Common myeloid progenitor, CD34-positive (primary cell): ENCODE results near the gene ZNF511.
"Not testable (repeated sequence)": the region's sequence is repeated elsewhere in the genome, so short reads cannot be mapped to it uniquely, and the experiment has no call there.

Experiments used
- CTCF ChIA-PET: fragments of 350-600 bp; sonication (Branson Sonifier 250); formaldehyde crosslinking; loops from one replicate; lab custom pipeline; 2021; ENCODE audit warnings: antibody characterized with exemption; lab: Charles Lee
- POLR2A ChIA-PET: fragments of 350-600 bp; sonication (Branson Sonifier 250); formaldehyde crosslinking; loops from one replicate; lab custom pipeline; 2021; ENCODE audit warnings: antibody characterized with exemption; lab: Charles Lee
- DNase-seq, 3 donors: peaks; one replicate each; pipeline versions ENCODE4 v3.0.0 to v3.0.0-alpha.2; 2013
- H3K27ac ChIP-seq, 2 experiments: 1 replicate in 1 of 2; 2 replicates in 1 of 2; pipeline ENCODE4 v1.7.0; 2013; ENCODE audit warnings: inconsistent platforms in 2 of 2, low read length in 2 of 2, mild to moderate bottlenecking in 2 of 2, low read depth in 1 of 2, moderate library complexity in 1 of 2; ENCODE audit not compliant: severe bottlenecking in 2 of 2, insufficient read depth in 1 of 2, poor library complexity in 1 of 2
- H3K27me3 ChIP-seq, 5 experiments: replicated peaks in 2 of 5; 1 replicate in 3 of 5; 2 replicates in 2 of 5; pipeline versions ENCODE4 v1.6.1 to v1.7.0; 2013; ENCODE audit warnings: low read length in 4 of 5, mild to moderate bottlenecking in 2 of 5, moderate library complexity in 2 of 5, inconsistent platforms in 1 of 5; ENCODE audit not compliant: insufficient read depth in 5 of 5, control insufficient read depth in 4 of 5
- H3K36me3 ChIP-seq, 4 experiments: 1 replicate in 2 of 4; 2 replicates in 2 of 4; pipeline versions ENCODE4 v1.6.1 to v1.7.0; 2013; ENCODE audit warnings: low read length in 3 of 4, control low read depth in 1 of 4, mild to moderate bottlenecking in 1 of 4; ENCODE audit not compliant: control insufficient read depth in 4 of 4, insufficient read depth in 4 of 4
- H3K4me1 ChIP-seq, 4 experiments: 1 replicate in 3 of 4; 2 replicates in 1 of 4; pipeline versions ENCODE4 v1.6.1 to v1.7.1; 2013; ENCODE audit warnings: low read length in 3 of 4, mild to moderate bottlenecking in 3 of 4, control low read depth in 1 of 4, inconsistent platforms in 1 of 4, moderate library complexity in 1 of 4; ENCODE audit not compliant: control insufficient read depth in 4 of 4, insufficient read depth in 4 of 4; ENCODE audit errors: control extremely low read depth in 1 of 4
- H3K4me3 ChIP-seq, 7 experiments: 1 replicate in 4 of 7; 2 replicates in 3 of 7; pipeline versions ENCODE4 v1.5.1 to v1.7.0; 2013; ENCODE audit warnings: mild to moderate bottlenecking in 7 of 7, low read length in 6 of 7, moderate library complexity in 6 of 7, inconsistent platforms in 2 of 7, low read depth in 2 of 7, control low read depth in 1 of 7; ENCODE audit not compliant: insufficient read depth in 4 of 7, control insufficient read depth in 1 of 7; ENCODE audit errors: extremely low read depth in 1 of 7
- H3K9me3 ChIP-seq, 5 experiments: 1 replicate in 4 of 5; 2 replicates in 1 of 5; pipeline versions ENCODE4 v1.6.1 to v1.7.1; 2013; ENCODE audit warnings: low read length in 4 of 5, mild to moderate bottlenecking in 2 of 5, inconsistent platforms in 1 of 5, low read depth in 1 of 5, moderate library complexity in 1 of 5; ENCODE audit not compliant: control insufficient read depth in 4 of 5, insufficient read depth in 2 of 5; ENCODE audit errors: control extremely low read depth in 1 of 5
- WGBS: methylation state at CpG from one replicate; pipeline ENCODE4 v1.1.5; 2013; ENCODE audit not compliant: insufficient coverage; 5-methylcytosine and 5-hydroxymethylcytosine counted together

The ZNF511 gene

DNA sequence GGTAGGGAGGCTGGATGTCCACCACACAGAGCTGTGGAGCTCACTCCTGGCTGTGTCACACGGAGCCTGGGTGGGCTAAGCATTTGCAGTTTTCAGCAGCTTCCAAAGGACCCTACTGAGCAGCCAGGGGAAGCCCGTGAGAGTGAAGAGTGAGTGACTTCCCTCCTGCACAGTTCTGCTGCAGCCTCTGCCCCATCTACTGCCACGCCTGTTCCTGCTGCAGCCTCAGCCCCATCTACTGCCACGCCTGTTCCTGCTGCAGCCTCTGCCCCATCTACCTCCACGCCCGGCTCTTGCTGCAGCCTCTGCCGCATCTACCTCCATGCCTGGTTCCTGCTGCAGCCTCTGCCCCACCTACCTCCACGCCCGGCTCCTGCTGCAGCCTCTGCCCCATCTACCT, 44.3 kb upstream of the ZNF511 start:
- no peak for DNase-seq
- H3K9me3 ChIP-seq = no peaks in the 10 kb centered on the region
- WGBS = 76% methylated on average over 8 of the region's 9 CpGs
- ChIA-PET POLR2A (interaction anchor here (7.6 kb wide), 1 partner anchor 10 kb away, joined by 63 read pairs; the partner anchor contains the start of gene ADAM8), CTCF (interaction anchor here (1.0 to 1.7 kb wide), 4 partner anchors 10 to 24 kb away, joined by 3 to 9 read pairs (median 5); no protein-coding TSS in a partner anchor)
- no peak overlapping the region for H3K27ac ChIP-seq
- no peak overlapping the region for H3K4me3 ChIP-seq
- no peaks in the 10 kb centered on the region for H3K27me3 ChIP-seq
- peaks cover 3 to 37% (median 35%) of the 10 kb centered on the region in 4 experiments for H3K4me1 ChIP-seq
- H3K36me3 ChIP-seq = peaks cover 0 to 54% (median 18%) of the 10 kb centered on the region in 4 experiments

DNA sequence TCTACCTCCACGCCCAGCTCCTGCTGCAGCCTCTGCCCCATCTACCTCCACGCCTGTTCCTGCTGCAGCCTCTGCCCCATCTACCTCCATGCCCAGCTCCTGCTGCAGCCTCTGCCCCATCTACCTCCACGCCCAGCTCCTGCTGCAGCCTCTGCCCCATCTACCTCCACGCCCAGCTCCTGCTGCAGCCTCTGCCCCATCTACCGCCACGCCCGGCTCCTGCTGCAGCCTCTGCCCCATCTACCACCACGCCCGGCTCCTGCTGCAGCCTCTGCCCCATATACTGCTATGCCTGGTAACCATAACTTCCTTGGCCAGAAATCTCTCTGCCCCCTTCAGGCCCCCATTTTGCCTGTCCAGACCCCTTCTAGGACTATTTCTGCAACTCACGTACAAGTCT, 43.7 kb upstream of the ZNF511 start:
- WGBS = 84% methylated on average over 7 of the region's 10 CpGs
- ChIA-PET CTCF (interaction anchor here (1.7 to 2.2 kb wide), 2 partner anchors 10 to 13 kb away, joined by 7 to 13 read pairs; partner anchors contain the start of gene ADAM8), POLR2A (interaction anchor here (7.6 kb wide), 1 partner anchor 9 kb away, joined by 63 read pairs; the partner anchor contains the start of gene ADAM8)
- H3K4me3 ChIP-seq, H3K27me3 ChIP-seq, H3K27ac ChIP-seq, H3K9me3 ChIP-seq, DNase-seq: not testable (repeated sequence)
- Histone ChIP-seq H3K4me1 (peaks cover 3 to 31% (median 29%) of the 10 kb centered on the region in 4 experiments), H3K36me3 (peaks cover 0 to 60% (median 23%) of the 10 kb centered on the region in 4 experiments)

DNA sequence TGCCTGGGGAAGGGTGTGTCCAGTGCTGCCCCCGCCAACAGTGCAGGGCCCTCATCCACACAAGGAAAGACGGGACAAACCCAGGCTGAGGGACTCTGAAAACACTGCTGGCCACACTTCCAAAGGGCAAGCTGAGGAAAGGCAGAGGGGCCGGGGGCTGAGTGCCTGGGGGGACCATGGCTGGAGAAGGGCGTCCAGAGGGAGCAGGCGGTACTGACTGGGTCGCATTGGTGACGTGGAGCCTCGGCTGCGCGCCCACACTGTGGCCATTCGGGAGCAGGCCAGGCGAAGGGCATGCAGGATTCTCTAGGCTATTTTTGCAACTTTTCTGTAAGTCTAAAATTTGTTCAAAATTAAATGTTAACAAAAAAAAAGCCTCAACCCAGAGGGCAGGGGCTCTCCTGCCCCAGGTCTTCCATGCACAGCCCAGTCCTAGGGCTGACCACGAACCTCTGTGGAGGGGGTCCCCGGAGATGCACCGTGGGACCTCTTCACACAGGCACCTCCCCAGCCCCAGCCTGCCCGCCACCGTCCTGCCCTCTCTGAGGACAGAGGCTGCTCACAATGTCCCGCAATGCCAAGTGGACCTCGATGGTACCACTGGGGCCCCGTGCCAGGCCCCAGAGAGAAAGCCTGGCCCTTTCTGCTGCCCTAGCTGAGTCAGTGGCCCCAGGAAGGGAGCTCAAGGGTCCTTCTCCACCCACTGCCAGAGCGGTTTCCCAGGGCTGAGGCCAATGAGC, 42.5 kb upstream of the ZNF511 start:
- Histone ChIP-seq H3K36me3 (peaks cover 0 to 72% (median 33%) of the 10 kb centered on the region in 4 experiments), H3K4me3 (no peak overlapping the region), H3K9me3 (no peaks in the 10 kb centered on the region), H3K27me3 (no peaks in the 10 kb centered on the region), H3K4me1 (peaks cover 3 to 20% (median 17%) of the 10 kb centered on the region in 4 experiments), H3K27ac (no peak overlapping the region)
- WGBS = 96% methylated on average over 18 of the region's 21 CpGs
- DNase-seq = no peak
- ChIA-PET POLR2A (interaction anchor here (0.5 to 7.6 kb wide), 4 partner anchors 8 to 74 kb away, joined by 3 to 63 read pairs (median 6); partner anchors contain the start of gene ADAM8), CTCF (interaction anchor here (0.7 to 2.2 kb wide), 3 partner anchors 9 to 37 kb away, joined by 3 to 13 read pairs (median 3); partner anchors contain the start of gene ADAM8)

DNA sequence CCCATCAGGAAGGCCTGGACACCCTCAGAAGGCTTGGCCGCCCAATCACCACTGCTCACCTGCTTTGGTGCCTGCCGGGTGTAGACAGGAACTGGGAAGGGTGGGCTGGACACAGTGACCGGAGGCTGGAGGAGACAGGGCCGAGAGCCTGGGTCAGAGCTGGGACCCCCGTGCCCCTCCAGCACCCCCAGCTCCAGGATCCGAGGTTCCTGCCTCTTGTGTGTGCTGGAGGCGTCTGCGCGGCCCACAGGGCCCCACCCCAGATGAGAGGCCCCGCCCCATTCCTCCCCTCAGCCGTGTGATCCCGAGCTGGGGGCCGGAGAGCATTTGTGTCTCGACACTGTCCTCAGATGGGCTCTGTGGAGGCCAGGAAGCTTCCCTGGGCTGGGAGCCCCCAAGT, 41.4 kb upstream of the ZNF511 start:
- ChIA-PET CTCF (interaction anchor here (0.8 to 1.3 kb wide), 4 partner anchors 8 to 36 kb away, joined by 3 to 5 read pairs (median 4); no protein-coding TSS in a partner anchor), POLR2A (interaction anchor here (3.0 to 7.6 kb wide), 2 partner anchors 7 to 11 kb away, joined by 9 to 63 read pairs; partner anchors contain the start of gene ADAM8)
- H3K9me3 ChIP-seq = no peaks in the 10 kb centered on the region
- 98% methylated on average over 13 of the region's 14 CpGs for WGBS
- no peak overlapping the region for H3K4me3 ChIP-seq
- peaks cover 0 to 82% (median 37%) of the 10 kb centered on the region in 4 experiments for H3K36me3 ChIP-seq
- no peak for DNase-seq
- no peaks in the 10 kb centered on the region for H3K27me3 ChIP-seq
- peaks cover 1 to 12% (median 10%) of the 10 kb centered on the region in 4 experiments for H3K4me1 ChIP-seq
- H3K27ac ChIP-seq = no peak overlapping the region

DNA sequence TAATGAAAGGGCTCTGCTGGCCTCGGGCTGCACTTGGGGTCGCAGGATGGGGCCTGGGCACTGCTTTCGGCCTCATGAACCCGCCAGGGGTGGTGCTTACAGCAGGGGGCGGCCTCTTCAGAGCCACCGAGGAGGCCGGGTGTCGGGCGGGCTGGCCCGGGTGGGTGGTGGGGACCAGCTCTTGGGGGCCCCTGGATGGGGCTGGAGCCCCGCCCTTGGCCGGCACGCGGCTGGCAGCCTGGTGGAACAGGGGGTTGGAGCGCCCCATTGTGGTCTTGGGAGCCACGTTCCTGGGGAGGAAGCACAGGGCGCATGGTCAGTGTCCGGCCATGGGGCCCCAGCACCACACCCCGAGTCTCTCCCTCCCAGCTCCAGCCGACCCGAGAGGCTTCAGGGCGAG, 40.9 kb upstream of the ZNF511 start:
- ChIA-PET CTCF (interaction anchor here (0.7 to 1.3 kb wide), 4 partner anchors 9 to 746 kb away, joined by 3 to 5 read pairs (median 4); no protein-coding TSS in a partner anchor), POLR2A (interaction anchor here (3.0 to 7.6 kb wide), 2 partner anchors 6 to 10 kb away, joined by 9 to 63 read pairs; partner anchors contain the start of gene ADAM8)
- DNase-seq = no peak
- no peak overlapping the region for H3K4me3 ChIP-seq
- H3K27me3 ChIP-seq = no peaks in the 10 kb centered on the region
- peaks cover 0 to 7% (median 5%) of the 10 kb centered on the region in 4 experiments for H3K4me1 ChIP-seq
- no peaks in the 10 kb centered on the region for H3K9me3 ChIP-seq
- peaks cover 0 to 82% (median 37%) of the 10 kb centered on the region in 4 experiments for H3K36me3 ChIP-seq
- no peak overlapping the region for H3K27ac ChIP-seq
- 97% methylated on average over 20 of the region's 22 CpGs for WGBS

DNA sequence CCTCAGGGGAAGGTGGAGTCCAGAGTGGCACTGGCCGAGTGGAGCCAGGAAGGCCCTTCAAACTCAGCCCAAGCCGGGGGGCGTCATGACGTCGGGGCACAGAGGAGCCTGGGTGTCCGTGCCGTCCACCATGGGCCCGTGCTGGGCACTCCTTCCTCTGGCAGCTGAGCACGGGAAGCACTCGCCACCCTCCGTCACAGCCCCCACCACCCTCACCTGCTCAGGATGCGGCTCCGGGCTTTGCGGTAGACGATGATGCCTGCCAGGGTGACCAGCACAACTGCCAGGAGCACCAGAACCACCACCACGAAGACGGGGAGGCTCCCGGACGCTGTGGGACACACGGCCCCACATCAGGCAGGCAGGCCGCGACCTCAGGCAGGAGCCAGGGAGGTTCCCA, 40.2 kb upstream of the ZNF511 start:
- peaks cover 0 to 5% (median 1%) of the 10 kb centered on the region in 4 experiments for H3K4me1 ChIP-seq
- H3K4me3 ChIP-seq = no peak overlapping the region
- no peak overlapping the region for H3K27ac ChIP-seq
- H3K27me3 ChIP-seq = no peaks in the 10 kb centered on the region
- H3K36me3 ChIP-seq = peaks cover 0 to 82% (median 37%) of the 10 kb centered on the region in 4 experiments
- no peaks in the 10 kb centered on the region for H3K9me3 ChIP-seq
- ChIA-PET POLR2A (interaction anchor here (3.0 kb wide), 1 partner anchor 10 kb away, joined by 9 read pairs; no protein-coding TSS in a partner anchor), CTCF (interaction anchor here (0.7 kb wide), 1 partner anchor 747 kb away, joined by 3 read pairs; no protein-coding TSS in a partner anchor)
- DNase-seq = no peak
- WGBS = 98% methylated on average over 21 of the region's 22 CpGs
